NCI-H1092 (cell line): ENCODE measurements around the gene SDF4.
"Not testable (repeated sequence)": the region's sequence is repeated elsewhere in the genome, so short reads cannot be mapped to it uniquely, and the experiment has no call there.

Experiments used
- DNase-seq: peaks from one replicate; lab custom pipeline; 2025; lab: John Stamatoyannopoulos, UW

SDF4 gene

GRCh38 chr1:1178794-1179331 lies 52.9 kb downstream of the SDF4 start:
- DNase-seq = no peak

- no peak for DNase-seq
These were observed 54.2 kb downstream of the SDF4 start for GRCh38 chr1:1177452-1178206.

GRCh38 chr1:1176931-1177330 lies 54.9 kb downstream of the SDF4 start:
- DNase-seq = no peak

GRCh38 chr1:1176063-1176761 lies 55.6 kb downstream of the SDF4 start:
- DNase-seq = not testable (repeated sequence)

- no peak for DNase-seq
These were observed 56.4 kb downstream of the SDF4 start for GRCh38 chr1:1175221-1176062.

- no peak for DNase-seq
These were observed 57.9 kb downstream of the SDF4 start, which contains the start of gene TTLL10 for GRCh38 chr1:1173793-1174415. Gene TTLL10, plus strand, starts transcription at chr1:1173880. Its CDS starts 5,336 bp downstream, at chr1:1179216.

GRCh38 chr1:1173061-1173792 lies 58.6 kb downstream of the SDF4 start:
- no peak for DNase-seq

- no peak for DNase-seq
These were observed 60.1 kb downstream of the SDF4 start for GRCh38 chr1:1171546-1172340.

GRCh38 chr1:1171161-1171545 lies 60.6 kb downstream of the SDF4 start:
- no peak for DNase-seq

- no peak for DNase-seq
These were observed 61.3 kb downstream of the SDF4 start for GRCh38 chr1:1170215-1171091.

GRCh38 chr1:1169429-1170214 lies 62.2 kb downstream of the SDF4 start:
- DNase-seq = no peak

GRCh38 chr1:1168451-1169411 lies 63.1 kb downstream of the SDF4 start:
- DNase-seq = no peak

GRCh38 chr1:1167841-1168450 lies 63.9 kb downstream of the SDF4 start:
- DNase-seq = no peak

- DNase-seq = no peak
These were observed 64.4 kb downstream of the SDF4 start for GRCh38 chr1:1167398-1167821.
